HG03175 (cell line): Measurements from ENCODE around the gene APOBEC3G.

Experiments
- ATAC-seq: cut with Tn5 transposase; IDR thresholded peaks from one replicate; pipeline ENCODE4 v1.9.1; 2021; ENCODE audit warnings: mild to moderate bottlenecking, moderate library complexity; ENCODE audit not compliant: unreplicated experiment

The APOBEC3G gene

GRCh38 chr22:39120983-39121382 lies 43.9 kb downstream of the APOBEC3G start:
- no peak for ATAC-seq

- ATAC-seq = no peak
Observed at GRCh38 chr22:39122772-39123470, 45.8 kb downstream of the APOBEC3G start.

- ATAC-seq = no peak
Observed at GRCh38 chr22:39123751-39124581, 46.9 kb downstream of the APOBEC3G start.

GRCh38 chr22:39125622-39126021 lies 48.5 kb downstream of the APOBEC3G start:
- ATAC-seq = no peak

GRCh38 chr22:39128508-39128907 lies 51.4 kb downstream of the APOBEC3G start:
- ATAC-seq = no peak

- no peak for ATAC-seq
Observed at GRCh38 chr22:39129081-39129480, 52.0 kb downstream of the APOBEC3G start.

GRCh38 chr22:39129746-39130145 lies 52.7 kb downstream of the APOBEC3G start:
- no peak for ATAC-seq

GRCh38 chr22:39130152-39130704 lies 53.2 kb downstream of the APOBEC3G start:
- no peak for ATAC-seq

GRCh38 chr22:39130892-39131855 lies 54.1 kb downstream of the APOBEC3G start:
- no peak for ATAC-seq

- no peak for ATAC-seq
Observed at GRCh38 chr22:39132281-39132680, 55.2 kb downstream of the APOBEC3G start.

- no peak for ATAC-seq
Observed at GRCh38 chr22:39132871-39133524, 55.9 kb downstream of the APOBEC3G start.

- ATAC-seq = no peak
Observed at GRCh38 chr22:39133871-39134270, 56.8 kb downstream of the APOBEC3G start.

GRCh38 chr22:39134366-39135091 lies 57.5 kb downstream of the APOBEC3G start:
- no peak for ATAC-seq

- no peak for ATAC-seq
Observed at GRCh38 chr22:39135092-39135896, 58.2 kb downstream of the APOBEC3G start.

- ATAC-seq = no peak
Observed at GRCh38 chr22:39136317-39136716, 59.2 kb downstream of the APOBEC3G start.
